NCI-H1092 (cell line): Measurements from ENCODE around the gene EML2.
A peak's percentile ranks its signal among the peaks of the same experiment; 100 is the strongest.
"Not testable (repeated sequence)": the region's sequence is repeated elsewhere in the genome, so short reads cannot be mapped to it uniquely, and the experiment has no call there.

ENCODE experiments used
- DNase-seq: peaks from one replicate; lab custom pipeline; 2025; lab: John Stamatoyannopoulos, UW

EML2 gene

GRCh38 chr19:45638930-45639729 is at the start of gene EML2:
TSS of gene EML2 (minus strand) at chr19:45639397. CDS start at chr19:45639376, 21 bp downstream.
- DNase-seq, result no peak

- DNase-seq, result no peak
These were observed 48.4 kb upstream of the EML2 start for GRCh38 chr19:45687599-45687998.

- DNase-seq, result not testable (repeated sequence)
These were observed 45.8 kb upstream of the EML2 start for GRCh38 chr19:45685045-45685444.

- no peak for DNase-seq
These were observed 43.7 kb upstream of the EML2 start for GRCh38 chr19:45682908-45683307.

GRCh38 chr19:45682117-45682516 is 42.9 kb upstream of the EML2 start:
- no peak for DNase-seq

GRCh38 chr19:45681391-45682015 is 42.3 kb upstream of the EML2 start:
- peak; percentile 58 for DNase-seq

- peak; percentile 36 for DNase-seq
These were observed 38.4 kb upstream of the EML2 start for GRCh38 chr19:45677351-45678230.

- DNase-seq, result no peak
These were observed 37.7 kb upstream of the EML2 start for GRCh38 chr19:45676851-45677263.

GRCh38 chr19:45674946-45675345 is 35.7 kb upstream of the EML2 start:
- no peak for DNase-seq

- no peak for DNase-seq
These were observed 31.7 kb upstream of the EML2 start for GRCh38 chr19:45670670-45671453.

- no peak for DNase-seq
These were observed 29.2 kb upstream of the EML2 start for GRCh38 chr19:45668342-45668871.

GRCh38 chr19:45667620-45668341 is 28.6 kb upstream of the EML2 start, which contains the start of gene GIPR:
TSS of gene GIPR (plus strand) at chr19:45668221. CDS start at chr19:45669521, 1,300 bp downstream.
- no peak for DNase-seq

GRCh38 chr19:45664575-45664974 is 25.4 kb upstream of the EML2 start:
- no peak for DNase-seq

- no peak for DNase-seq
These were observed 24.6 kb upstream of the EML2 start for GRCh38 chr19:45663800-45664199.

- no peak for DNase-seq
These were observed 21.4 kb upstream of the EML2 start for GRCh38 chr19:45660636-45661035.

GRCh38 chr19:45659096-45659729 is 20.0 kb upstream of the EML2 start:
- no peak for DNase-seq

GRCh38 chr19:45657520-45658167 is 18.4 kb upstream of the EML2 start:
- peak; percentile 47 for DNase-seq

GRCh38 chr19:45655073-45655472 is 15.9 kb upstream of the EML2 start:
- DNase-seq, result no peak

- no peak for DNase-seq
These were observed 14.4 kb upstream of the EML2 start for GRCh38 chr19:45653634-45654033.

GRCh38 chr19:45650722-45651121 is 11.5 kb upstream of the EML2 start:
- DNase-seq, result no peak
